A673 (cell line): ENCODE results near the gene EFHD2. TPM values are rescaled to one million over a fixed set of nuclear protein-coding genes. Genes with fewer than 3 reads are reported as not detected.

Experiments used
- BruUV-seq: library from RNA; stranded (reverse); fragments of 400-500 nt; replicated peaks from 2 replicates; lab custom pipeline; 2021; lab: Mats Ljungman, UMichigan
- CTCF ChIA-PET: fragments of 300-600 bp; sonication (Branson Sonifier 250); formaldehyde crosslinking; loops from one replicate; lab custom pipeline; 2022; ENCODE audit warnings: antibody characterized with exemption; lab: Charles Lee
- POLR2A ChIA-PET: fragments of 300-600 bp; sonication (Branson Sonifier 250); formaldehyde crosslinking; loops from one replicate; lab custom pipeline; 2022; ENCODE audit warnings: antibody characterized with exemption; ENCODE audit not compliant: low non-redundant PET; lab: Charles Lee
- DNase-seq: peaks from one replicate; pipeline ENCODE4 v3.0.0-alpha.2; 2015; ENCODE audit warnings: low spot score
- H3K27ac ChIP-seq: fragments of 200-600 bp; sonication (generic); 2 replicates; pipeline ENCODE4 v1.5.1; 2016; ENCODE audit warnings: mixed run types, low read depth, mild to moderate bottlenecking, mixed read lengths, antibody characterized with exemption, low read length; ENCODE audit not compliant: poor library complexity, severe bottlenecking
- H3K27me3 ChIP-seq: fragments of 200-600 bp; sonication (generic); replicated peaks from 2 replicates; pipeline ENCODE4 v1.6.1; 2017; ENCODE audit warnings: mixed run types, low read depth, mild to moderate bottlenecking, mixed read lengths, antibody characterized with exemption, low read length; ENCODE audit not compliant: insufficient read depth, poor library complexity
- H3K36me3 ChIP-seq: fragments of 200-600 bp; sonication (generic); 2 replicates; pipeline ENCODE4 v1.6.1; 2016; ENCODE audit warnings: mixed run types, mild to moderate bottlenecking, mixed read lengths, antibody characterized with exemption, low read length; ENCODE audit not compliant: insufficient read depth, poor library complexity, severe bottlenecking
- H3K4me1 ChIP-seq: fragments of 200-600 bp; sonication (generic); 2 replicates; pipeline ENCODE4 v1.6.1; 2017; ENCODE audit warnings: mixed run types, mild to moderate bottlenecking, mixed read lengths, antibody characterized with exemption, low read length; ENCODE audit not compliant: insufficient read depth, poor library complexity, severe bottlenecking
- H3K4me3 ChIP-seq: fragments of 200-600 bp; sonication (generic); 2 replicates; pipeline ENCODE4 v1.5.1; 2016; ENCODE audit warnings: low read depth, mixed run types, mild to moderate bottlenecking, mixed read lengths, low read length; ENCODE audit not compliant: poor library complexity, severe bottlenecking
- H3K9me3 ChIP-seq: fragments of 200-600 bp; sonication (generic); 2 replicates; pipeline ENCODE4 v1.6.1; 2016; ENCODE audit warnings: mixed run types, low read depth, mild to moderate bottlenecking, mixed read lengths, antibody characterized with exemption, low read length; ENCODE audit not compliant: poor library complexity, severe bottlenecking
- CTCF ChIP-seq: fragments of 300-800, 200-600 bp; sonication (generic); conservative IDR thresholded peaks from 2 replicates; pipeline ENCODE4 v1.5.1; 2017; ENCODE audit warnings: low read depth, mild to moderate bottlenecking, antibody characterized with exemption, low read length, moderate library complexity, mixed read lengths
- EZH2 ChIP-seq: fragments of 200-600 bp; sonication (generic); IDR thresholded peaks from 2 replicates; pipeline ENCODE4 v1.6.1; 2017; ENCODE audit warnings: borderline replicate concordance, low read depth, mild to moderate bottlenecking, mixed read lengths, antibody characterized with exemption, low read length; ENCODE audit not compliant: poor library complexity, severe bottlenecking
- intact Hi-C: fragments of 100-400 bp; cut with micrococcal nuclease; formaldehyde crosslinking; loops from one replicate; pipeline ENCODE4 v1.10.0; 2022; ENCODE audit not compliant: unreplicated experiment
- total RNA-seq: library from RNA; stranded (reverse); gene quantifications from 2 replicates; pipeline ENCODE4 v1.2.3, GENCODE V29; 2021

EFHD2 gene
- total RNA-seq, 1 experiment from 2014 or later: 32.5 TPM

- POLR2A ChIA-PET: no interaction called here
These were observed 9.1 kb upstream of the EFHD2 start for GRCh38 chr1:15400627-15401026.

GRCh38 chr1:15401391-15402055, 8.2 kb upstream of the EFHD2 start:
- intact Hi-C loops: no loop called here
- Histone ChIP-seq H3K9me3 (peaks cover 8% of the 10 kb centered on the region), H3K27me3 (no peaks in the 10 kb centered on the region), H3K4me3 (no peak overlapping the region), H3K36me3 (no peaks in the 10 kb centered on the region), H3K27ac (no peak overlapping the region), H3K4me1 (no peaks in the 10 kb centered on the region)
- no peak for DNase-seq
- no TSS peak for BruUV-seq
- CTCF ChIA-PET: no interaction called here
- TF ChIP-seq CTCF (no peak), EZH2 (no peak)
- POLR2A ChIA-PET: no interaction called here

More at GRCh38 chr1:15400627-15401026, 9.1 kb upstream of the EFHD2 start:
- Histone ChIP-seq H3K9me3 (peaks cover 8% of the 10 kb centered on the region), H3K4me1 (no peaks in the 10 kb centered on the region), H3K4me3 (no peak overlapping the region), H3K36me3 (no peaks in the 10 kb centered on the region), H3K27ac (no peak overlapping the region), H3K27me3 (no peaks in the 10 kb centered on the region)
- BruUV-seq: no TSS peak
- DNase-seq: no peak
- intact Hi-C loops: no loop called here
- CTCF ChIA-PET: no interaction called here
- TF ChIP-seq EZH2 (no peak), CTCF (no peak)

- TF ChIP-seq CTCF (no peak), EZH2 (no peak)
- intact Hi-C loops: no loop called here
- no peak for DNase-seq
- no TSS peak for BruUV-seq
- ChIA-PET CTCF (no interaction called here), POLR2A (no interaction called here)
- Histone ChIP-seq H3K27ac (no peak overlapping the region), H3K9me3 (peaks cover 8% of the 10 kb centered on the region), H3K36me3 (no peaks in the 10 kb centered on the region), H3K27me3 (no peaks in the 10 kb centered on the region), H3K4me3 (no peak overlapping the region), H3K4me1 (no peaks in the 10 kb centered on the region)
These were observed 6.8 kb upstream of the EFHD2 start for GRCh38 chr1:15402809-15403450.
